ENCODE data around the gene CDKAL1.
"Not testable (repeated sequence)": the region's sequence is repeated elsewhere in the genome, so short reads cannot be mapped to it uniquely, and the experiment has no call there.

Gene CDKAL1

GRCh38 chr6:20715135-20715806 lies 181.0 kb downstream of the CDKAL1 start:
- no peak for DNase-seq

GRCh38 chr6:20716865-20717264 lies 182.6 kb downstream of the CDKAL1 start:
- no peak for DNase-seq

- DNase-seq = no peak
These were observed 183.5 kb downstream of the CDKAL1 start for GRCh38 chr6:20717743-20718142.

- DNase-seq = no peak
These were observed 184.7 kb downstream of the CDKAL1 start for GRCh38 chr6:20718705-20719653.

- no peak for DNase-seq
These were observed 185.7 kb downstream of the CDKAL1 start for GRCh38 chr6:20719980-20720379.

- DNase-seq = not testable (repeated sequence)
These were observed 186.9 kb downstream of the CDKAL1 start for GRCh38 chr6:20721121-20721520.

GRCh38 chr6:20722455-20722854 lies 188.2 kb downstream of the CDKAL1 start:
- no peak for DNase-seq

- no peak for DNase-seq
These were observed 189.0 kb downstream of the CDKAL1 start for GRCh38 chr6:20723236-20723635.

- DNase-seq = no peak
These were observed 190.4 kb downstream of the CDKAL1 start for GRCh38 chr6:20724443-20725190.

- DNase-seq = not testable (repeated sequence)
These were observed 191.0 kb downstream of the CDKAL1 start for GRCh38 chr6:20725235-20725634.

- no peak for DNase-seq
These were observed 194.8 kb downstream of the CDKAL1 start for GRCh38 chr6:20729086-20729485.

- not testable (repeated sequence) for DNase-seq
These were observed 198.1 kb downstream of the CDKAL1 start for GRCh38 chr6:20732362-20732761.

- no peak for DNase-seq
These were observed 198.6 kb downstream of the CDKAL1 start for GRCh38 chr6:20732896-20733295.

- DNase-seq = no peak
These were observed 203.7 kb downstream of the CDKAL1 start for GRCh38 chr6:20737912-20738311.

GRCh38 chr6:20740088-20740487 lies 205.8 kb downstream of the CDKAL1 start:
- no peak for DNase-seq

- DNase-seq = no peak
These were observed 206.5 kb downstream of the CDKAL1 start for GRCh38 chr6:20740727-20741126.

GRCh38 chr6:20741490-20741889 lies 207.2 kb downstream of the CDKAL1 start:
- no peak for DNase-seq

GRCh38 chr6:20744911-20745557 lies 210.8 kb downstream of the CDKAL1 start:
- DNase-seq = no peak

- no peak for DNase-seq
These were observed 211.8 kb downstream of the CDKAL1 start for GRCh38 chr6:20746024-20746423.

- DNase-seq = no peak
These were observed 212.7 kb downstream of the CDKAL1 start for GRCh38 chr6:20746805-20747558.

- no peak for DNase-seq
These were observed 213.7 kb downstream of the CDKAL1 start for GRCh38 chr6:20747991-20748390.
